Nephron (organoid): ENCODE results near the gene CALML5.

ENCODE experiments used
- H3K27ac Mint-ChIP-seq, 3 experiments: 2 replicates each; pipeline ENCODE4 v1.8.0; 2020; ENCODE audit warnings: mixed read lengths in 3 of 3, mild to moderate bottlenecking in 2 of 3, moderate library complexity in 1 of 3
- H3K27me3 Mint-ChIP-seq: 2 replicates; pipeline ENCODE4 v1.8.0; 2021; ENCODE audit warnings: low read depth, mild to moderate bottlenecking, moderate library complexity, mixed read lengths
- H3K36me3 Mint-ChIP-seq: 2 replicates; pipeline ENCODE4 v1.8.0; 2020; ENCODE audit warnings: low read depth, mixed read lengths
- H3K4me1 Mint-ChIP-seq: 2 replicates; pipeline ENCODE4 v1.8.0; 2020; ENCODE audit warnings: mixed read lengths
- H3K4me3 Mint-ChIP-seq, 3 experiments: 2 replicates each; pipeline ENCODE4 v1.8.0; 2020; ENCODE audit warnings: mild to moderate bottlenecking in 3 of 3, mixed read lengths in 3 of 3, moderate library complexity in 2 of 3
- H3K9me3 Mint-ChIP-seq: 2 replicates; pipeline ENCODE4 v1.8.0; 2020; ENCODE audit warnings: mixed read lengths
- CTCF ChIP-seq, 3 experiments: fragments of 200-600 bp; sonication (generic); IDR thresholded peaks; one replicate each; pipeline ENCODE4 v1.5.0; 2021; ENCODE audit warnings: antibody characterized with exemption in 3 of 3; ENCODE audit not compliant: unreplicated experiment in 3 of 3

The CALML5 gene

GRCh38 chr10:5499493-5500140, at the start of gene CALML5:
Gene CALML5, minus strand, starts transcription at chr10:5499570. Its CDS starts 132 bp downstream, at chr10:5499438.
- Mint-ChIP-seq H3K27me3 (no peaks in the 10 kb centered on the region), H3K36me3 (no peaks in the 10 kb centered on the region), H3K9me3 (no peaks in the 10 kb centered on the region), H3K4me1 (peaks cover 10% of the 10 kb centered on the region), H3K4me3 (no peak within 1 kb of the TSS), H3K27ac (no peak within 1 kb of the TSS)
- no peak for TF ChIP-seq CTCF (IDR thresholded peaks at IDR 0.05; ENCODE audit: unreplicated experiment in 3 of 3)

GRCh38 chr10:5547931-5548660, 48.7 kb upstream of the CALML5 start:
- H3K4me3 Mint-ChIP-seq: no peak overlapping the region
- H3K27ac Mint-ChIP-seq: no peak overlapping the region
- H3K36me3 Mint-ChIP-seq: peaks cover 3% of the 10 kb centered on the region
- H3K9me3 Mint-ChIP-seq: peaks cover 10% of the 10 kb centered on the region
- H3K4me1 Mint-ChIP-seq: peaks cover 20% of the 10 kb centered on the region
- H3K27me3 Mint-ChIP-seq: no peaks in the 10 kb centered on the region
- TF ChIP-seq CTCF (IDR thresholded peaks at IDR 0.05; ENCODE audit: unreplicated experiment in 3 of 3): no peak

- Mint-ChIP-seq H3K9me3 (peaks cover 13% of the 10 kb centered on the region), H3K36me3 (peaks cover 3% of the 10 kb centered on the region), H3K27ac (no peak overlapping the region), H3K4me1 (peaks cover 15% of the 10 kb centered on the region), H3K27me3 (no peaks in the 10 kb centered on the region), H3K4me3 (no peak overlapping the region)
- no peak for TF ChIP-seq CTCF (IDR thresholded peaks at IDR 0.05; ENCODE audit: unreplicated experiment in 3 of 3)
Observed at GRCh38 chr10:5547681-5547930, 48.2 kb upstream of the CALML5 start.

GRCh38 chr10:5546891-5547680, 47.7 kb upstream of the CALML5 start:
- peaks cover 13% of the 10 kb centered on the region for H3K9me3 Mint-ChIP-seq
- peaks cover 11% of the 10 kb centered on the region for H3K4me1 Mint-ChIP-seq
- H3K27ac Mint-ChIP-seq: no peak overlapping the region
- no peaks in the 10 kb centered on the region for H3K27me3 Mint-ChIP-seq
- H3K4me3 Mint-ChIP-seq: peak overlapping the region in 1 of 3 experiments; percentile 2
- TF ChIP-seq CTCF (IDR thresholded peaks at IDR 0.05; ENCODE audit: unreplicated experiment in 3 of 3): no peak
- H3K36me3 Mint-ChIP-seq: peaks cover 4% of the 10 kb centered on the region

GRCh38 chr10:5545778-5546710, 46.7 kb upstream of the CALML5 start:
- peaks cover 11% of the 10 kb centered on the region for H3K4me1 Mint-ChIP-seq
- no peaks in the 10 kb centered on the region for H3K27me3 Mint-ChIP-seq
- peaks cover 7% of the 10 kb centered on the region for H3K36me3 Mint-ChIP-seq
- TF ChIP-seq CTCF (IDR thresholded peaks at IDR 0.05; ENCODE audit: unreplicated experiment in 3 of 3): no peak
- H3K27ac Mint-ChIP-seq: peak overlapping the region in 1 of 3 experiments; percentile 69
- H3K4me3 Mint-ChIP-seq: peak overlapping the region in 1 of 3 experiments; percentile 2
- H3K9me3 Mint-ChIP-seq: peaks cover 16% of the 10 kb centered on the region
